Stimulated activated CD4-positive, alpha-beta T cell treated with anti-CD3 and anti-CD28 coated beads, Interleukin-2, amount 100 ng/mL, for 24 hours (primary cell): ENCODE data around the gene TLK2.
"Not testable (repeated sequence)": the region's sequence is repeated elsewhere in the genome, so short reads cannot be mapped to it uniquely, and the experiment has no call there.

ENCODE experiments used
- DNase-seq, 2 donors: peaks; one replicate each; pipeline ENCODE4 v3.0.0-alpha.2; 2020

The TLK2 gene

GRCh38 chr17:62562656-62563055 lies 84.0 kb downstream of the TLK2 start:
- no peak for DNase-seq

DNA sequence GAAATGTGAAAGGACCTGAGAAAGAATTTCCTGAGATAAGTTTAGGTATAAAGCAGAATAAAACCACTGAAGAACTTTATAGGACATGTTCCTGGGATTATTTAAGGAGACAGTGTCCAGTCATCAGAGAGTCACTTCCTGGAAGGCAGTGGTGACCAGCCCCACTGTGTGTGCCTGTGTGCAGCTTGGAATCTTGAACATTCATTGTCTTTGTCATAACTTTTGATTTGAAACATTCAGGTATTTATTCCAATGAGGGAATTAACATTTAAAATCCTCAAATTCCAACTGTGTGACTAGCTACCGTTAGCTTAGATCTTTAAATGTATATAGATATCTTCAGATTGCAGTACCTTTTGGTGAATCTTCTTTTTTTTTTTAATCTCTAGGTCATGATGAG lies 87.2 kb downstream of the TLK2 start:
- no peak for DNase-seq

DNA sequence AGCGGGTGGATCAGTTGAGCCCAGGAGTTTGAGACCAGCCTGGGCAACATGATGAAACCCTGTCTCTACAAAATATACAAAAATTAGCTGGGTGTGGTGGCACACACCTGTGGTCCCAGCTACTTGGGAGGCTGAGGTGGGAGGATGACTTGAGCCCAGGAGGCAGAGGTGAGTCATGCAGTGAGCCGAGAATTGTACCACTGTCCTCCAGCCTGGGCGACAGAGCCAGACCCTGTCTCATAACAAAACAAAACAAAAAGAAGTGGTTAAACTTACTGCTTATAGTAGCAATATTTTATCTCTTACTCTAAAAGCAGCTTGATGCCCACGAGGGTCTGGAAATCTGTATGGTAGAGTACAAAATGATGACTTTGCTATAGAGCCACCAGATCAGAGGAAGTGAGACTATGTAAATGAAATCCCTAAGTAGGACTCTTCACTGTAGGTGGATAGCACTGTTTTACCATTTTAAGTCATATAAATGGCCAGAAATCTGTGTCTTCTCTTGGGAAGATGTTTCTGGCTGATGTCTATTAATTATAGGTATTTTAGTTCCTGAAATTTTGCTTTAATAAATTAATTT lies 88.5 kb downstream of the TLK2 start:
- no peak for DNase-seq

- DNase-seq = no peak
These were observed 93.9 kb downstream of the TLK2 start for GRCh38 chr17:62572488-62572887.

- no peak for DNase-seq
These were observed 94.3 kb downstream of the TLK2 start for GRCh38 chr17:62572888-62573401.

GRCh38 chr17:62573480-62574117 lies 95.0 kb downstream of the TLK2 start:
- DNase-seq = no peak

DNA sequence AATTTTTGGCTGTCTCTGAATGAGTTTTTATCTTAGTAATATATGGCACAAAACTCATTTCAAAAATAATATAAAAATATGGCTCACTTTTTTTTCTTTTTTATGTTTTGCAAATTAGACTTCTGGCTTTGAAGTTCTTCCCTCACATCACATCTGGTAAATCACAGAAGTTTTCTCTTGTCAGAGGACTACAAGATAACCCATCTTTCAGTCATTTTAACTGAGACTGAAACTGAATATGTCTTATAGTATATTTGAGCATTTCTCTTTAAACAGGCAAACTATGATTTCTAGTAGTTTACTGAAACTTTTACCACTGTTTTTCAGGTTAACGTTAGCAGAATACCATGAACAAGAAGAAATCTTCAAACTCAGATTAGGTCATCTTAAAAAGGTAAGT lies 97.8 kb downstream of the TLK2 start:
- no peak for DNase-seq

GRCh38 chr17:62578757-62579487 lies 100.3 kb downstream of the TLK2 start:
- no peak for DNase-seq

DNA sequence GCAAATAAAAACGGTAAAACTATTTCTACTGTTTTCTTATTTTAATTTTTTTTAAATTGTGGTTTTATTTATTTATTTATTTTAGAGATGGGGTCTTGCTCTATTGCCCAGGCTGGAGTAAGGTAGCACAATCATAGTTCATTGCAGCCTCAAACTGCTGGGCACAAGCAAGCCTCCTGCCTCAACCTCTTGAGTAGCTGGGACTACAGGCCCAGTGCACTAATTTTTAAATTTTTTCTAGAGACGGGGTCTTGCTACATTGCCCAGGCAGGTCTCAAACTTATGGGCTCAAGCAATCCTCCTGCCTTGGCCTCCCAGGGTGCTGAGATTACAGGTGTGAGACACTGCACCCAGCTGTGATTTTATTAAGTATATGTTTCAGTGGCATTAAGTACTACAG lies 102.3 kb downstream of the TLK2 start:
- no peak for DNase-seq

DNA sequence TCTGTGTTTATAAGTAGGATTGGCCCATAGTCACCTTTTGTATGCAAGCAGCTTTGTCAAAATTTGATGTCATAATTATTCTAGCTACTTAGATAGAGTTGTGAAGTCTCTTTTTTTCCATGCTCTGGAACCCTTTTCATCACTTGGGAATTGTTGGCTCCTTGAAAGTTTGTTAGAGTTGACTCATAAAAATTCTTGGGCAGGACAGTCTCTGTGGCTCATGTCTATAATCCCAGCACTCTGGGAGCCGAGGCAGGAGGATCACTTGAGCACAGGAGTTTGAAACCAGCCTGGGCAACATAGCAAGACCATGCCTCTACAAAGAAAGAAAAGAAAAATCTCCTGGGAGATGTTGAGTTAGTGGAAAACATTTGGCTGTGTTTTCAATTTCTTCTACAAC lies 103.1 kb downstream of the TLK2 start:
- DNase-seq = no peak

DNA sequence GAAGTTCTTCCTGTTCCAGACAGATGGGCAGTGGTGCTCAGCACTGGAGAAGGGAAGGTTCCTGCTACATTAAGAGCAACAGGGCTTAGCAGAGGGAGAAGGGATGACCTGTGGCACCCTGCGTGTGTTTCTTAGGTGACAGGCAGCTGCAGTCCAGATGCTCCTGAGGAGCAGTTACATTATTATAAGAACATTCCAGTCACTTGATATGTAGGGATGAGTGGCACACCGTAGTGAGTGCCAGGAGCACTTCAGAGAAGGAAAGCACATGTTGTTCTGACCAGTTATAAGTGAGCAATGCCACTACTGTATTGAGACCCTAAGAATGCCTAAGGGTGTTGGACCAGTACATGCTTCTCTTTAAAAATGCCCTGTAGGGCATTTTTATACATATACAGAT lies 108.9 kb downstream of the TLK2 start:
- no peak for DNase-seq

DNA sequence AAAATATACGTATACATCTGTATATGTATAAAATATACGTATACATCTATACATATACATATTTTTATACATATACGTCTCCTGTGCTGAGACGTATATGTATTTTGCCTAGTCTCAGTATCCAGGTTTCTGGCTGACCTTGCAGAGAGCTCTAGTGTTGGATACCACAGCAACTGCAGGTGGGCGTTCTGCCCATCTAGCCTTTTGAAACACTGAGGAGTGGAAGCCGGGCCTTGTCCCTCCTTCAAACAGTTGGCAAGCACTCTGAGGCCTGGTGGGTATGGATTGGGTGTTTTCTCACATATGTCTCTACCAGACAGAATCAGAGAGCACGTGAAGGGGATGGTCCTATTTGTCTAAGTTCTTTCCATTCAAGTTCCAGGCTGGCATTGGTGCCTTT lies 109.5 kb downstream of the TLK2 start:
- no peak for DNase-seq

DNA sequence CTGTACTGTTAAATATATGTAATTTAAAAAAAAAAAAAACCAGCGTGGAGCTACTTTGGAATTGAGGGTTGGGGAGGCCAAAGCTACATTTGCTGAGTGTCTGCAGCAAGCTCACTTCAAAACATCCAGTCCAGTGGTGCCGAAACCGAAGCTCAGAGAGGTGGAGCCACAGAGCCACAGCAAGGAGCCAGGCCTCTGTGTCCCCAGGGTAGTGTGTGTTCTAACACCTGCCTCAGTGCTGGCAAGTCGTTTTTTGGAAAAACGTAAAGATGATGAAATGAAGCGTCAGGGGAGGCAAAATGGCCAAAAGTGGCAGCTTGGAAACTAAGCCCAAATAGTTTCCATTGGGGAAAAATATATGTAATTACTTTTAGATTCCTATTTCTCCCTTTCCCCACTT lies 112.7 kb downstream of the TLK2 start:
- DNase-seq = no peak

DNA sequence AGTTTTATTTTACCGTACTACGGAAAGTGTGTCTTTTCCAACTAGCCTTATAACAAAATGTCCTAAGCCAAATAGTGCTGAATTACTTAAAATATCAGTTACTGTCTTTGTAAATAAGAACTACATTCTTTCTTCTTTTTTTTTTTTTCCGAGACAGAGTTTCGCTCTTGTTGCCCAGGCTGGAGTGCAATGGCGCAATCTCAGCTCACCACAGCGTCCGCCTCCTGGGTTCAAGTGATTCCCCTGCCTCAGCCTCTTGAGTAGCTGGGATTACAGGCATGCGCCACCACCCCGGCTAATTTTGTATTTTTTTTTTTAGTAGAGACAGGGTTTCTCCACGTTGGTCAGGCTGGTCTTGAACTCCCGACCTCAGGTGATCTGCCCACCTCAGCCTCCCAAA lies 113.2 kb downstream of the TLK2 start:
- not testable (repeated sequence) for DNase-seq

DNA sequence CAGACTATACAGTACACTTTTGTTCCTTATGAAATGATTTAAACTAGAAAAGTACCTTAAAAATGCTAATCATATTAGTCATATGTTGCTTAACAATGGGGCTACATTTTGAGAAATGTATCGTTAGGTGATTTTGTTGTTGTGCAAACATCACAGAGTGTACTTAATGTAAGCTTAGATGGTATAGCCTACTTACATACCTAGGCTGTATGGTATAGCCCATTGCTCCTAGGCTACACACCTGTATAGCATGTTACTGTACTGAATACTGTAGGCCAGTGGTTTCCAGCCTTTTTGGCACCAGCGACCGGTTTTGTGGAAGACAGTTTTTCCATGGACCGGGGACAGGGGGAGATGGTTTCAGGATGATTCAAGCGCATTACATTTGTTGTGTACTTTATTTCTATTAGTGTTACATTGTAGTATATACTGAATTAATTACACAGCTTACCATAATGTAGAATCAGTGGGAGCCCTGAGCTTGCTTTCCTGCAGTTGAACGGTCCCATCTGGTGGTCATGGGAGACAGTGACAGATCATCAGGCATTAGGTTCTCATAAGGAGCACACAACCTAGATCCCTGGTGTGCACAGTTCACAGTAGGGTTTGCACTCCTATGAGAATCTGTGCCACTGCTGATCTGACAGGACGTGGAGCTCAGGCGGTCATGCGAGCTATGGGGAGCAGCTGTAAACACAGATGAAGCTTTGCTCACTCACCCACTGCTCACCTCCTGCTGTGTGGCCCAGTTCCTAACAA lies 113.9 kb downstream of the TLK2 start:
- DNase-seq = no peak

GRCh38 chr17:62595484-62595883 lies 116.9 kb downstream of the TLK2 start:
- no peak for DNase-seq

DNA sequence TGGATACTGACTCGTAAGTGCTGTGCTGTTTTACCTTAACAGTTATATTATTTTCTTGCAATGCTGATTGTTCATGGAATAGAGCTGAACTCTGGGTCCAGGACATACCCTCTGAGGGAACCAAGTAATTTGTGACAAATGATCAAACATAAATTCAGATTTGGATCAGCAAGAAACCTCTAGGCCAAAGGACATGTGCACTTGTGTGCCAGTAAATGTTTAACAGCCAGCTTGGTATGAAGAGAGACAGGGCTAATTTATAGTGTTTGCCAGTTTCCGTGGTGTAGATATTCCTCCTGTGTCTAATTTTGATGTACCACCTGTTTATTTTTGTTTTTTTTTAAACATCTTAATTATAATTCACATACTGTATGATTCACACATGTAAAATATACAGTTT lies 118.0 kb downstream of the TLK2 start:
- DNase-seq = no peak

- DNase-seq = no peak
These were observed 118.5 kb downstream of the TLK2 start for GRCh38 chr17:62597150-62597549.

DNA sequence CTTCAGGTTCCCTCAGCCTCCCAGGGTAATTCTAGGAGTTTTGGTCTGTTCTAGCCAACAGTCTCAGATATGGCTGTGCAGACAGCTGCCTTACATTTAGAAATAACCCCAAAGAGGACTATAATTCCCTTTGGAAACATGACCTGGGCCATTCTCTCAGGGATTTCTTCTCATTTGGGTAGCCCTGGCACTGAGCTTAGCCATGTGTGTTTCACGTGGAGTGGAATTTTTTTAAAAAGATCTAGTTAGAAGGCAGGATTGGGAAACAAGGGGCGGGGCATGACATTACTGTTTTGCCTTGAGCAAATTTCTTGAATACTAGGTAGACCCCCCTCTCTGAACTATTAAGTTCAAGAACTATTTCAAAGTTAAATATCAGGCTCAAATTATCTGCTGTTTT lies 119.3 kb downstream of the TLK2 start:
- DNase-seq = no peak

DNA sequence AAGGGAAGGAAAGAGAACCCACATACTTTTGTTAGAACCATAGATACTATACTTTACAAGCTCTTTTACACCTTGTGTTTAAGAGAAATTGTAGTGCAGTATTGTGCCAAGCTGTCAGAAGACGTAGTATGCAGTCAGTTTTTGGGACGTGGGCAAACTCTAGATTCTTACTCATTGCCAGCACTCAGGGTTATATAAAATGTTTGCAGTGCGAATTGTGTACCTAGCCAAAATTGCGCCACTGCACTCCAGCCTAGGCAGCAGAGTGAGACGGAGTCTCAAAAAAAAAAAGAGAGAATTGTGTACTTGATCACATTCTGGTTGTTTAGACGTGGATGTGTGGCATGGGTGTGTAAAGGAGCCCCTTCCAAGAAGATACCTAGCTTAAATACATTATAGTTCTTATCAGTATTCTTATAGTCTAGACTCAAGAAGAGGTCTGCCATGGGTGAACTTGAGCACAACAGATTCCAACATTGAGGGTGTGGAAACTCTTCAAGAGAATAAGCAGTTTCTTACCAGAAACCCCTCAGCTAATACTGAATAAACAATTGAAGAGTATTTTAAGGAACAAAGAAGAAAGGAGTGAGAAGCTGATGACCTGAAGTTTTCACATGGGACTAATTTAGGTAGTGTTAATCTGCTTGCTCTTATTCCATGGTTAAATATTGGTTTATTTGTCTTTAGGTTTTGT lies 121.5 kb downstream of the TLK2 start:
- DNase-seq = no peak

- DNase-seq = no peak
These were observed 122.2 kb downstream of the TLK2 start for GRCh38 chr17:62600805-62601204.

DNA sequence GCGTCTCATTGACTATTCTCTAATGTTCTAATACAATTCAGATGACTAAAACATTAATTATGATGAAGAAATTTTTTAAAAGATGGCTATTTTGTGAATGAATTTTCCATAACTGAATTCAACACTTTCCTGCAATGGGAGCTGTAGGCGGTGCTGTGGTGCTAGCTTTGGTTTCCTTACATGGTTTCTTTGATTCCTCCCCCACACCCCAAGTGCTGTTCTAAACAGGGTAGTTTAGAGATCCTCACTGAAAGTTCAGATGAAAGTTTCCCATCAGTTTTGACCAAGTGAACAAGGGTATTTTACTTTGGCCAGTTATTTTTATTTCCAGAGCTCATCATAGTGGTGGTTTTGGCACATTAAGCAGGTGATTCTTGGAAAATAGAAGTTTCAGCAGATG lies 122.8 kb downstream of the TLK2 start:
- no peak for DNase-seq

GRCh38 chr17:62603783-62604182 lies 125.2 kb downstream of the TLK2 start:
- DNase-seq = not testable (repeated sequence)
